ENCODE measurements around the gene IL20RB.

GRCh38 chr3:137010137-137010536 is 52.4 kb downstream of the IL20RB start:
- TF ChIP-seq CTCF (tag by site-specific recombination; IDR thresholded peaks at IDR 0.05) (no peak), ZNF785 (tag by site-specific recombination; IDR thresholded peaks at IDR 0.05) (no peak), GLIS2 (tag by site-specific recombination; IDR thresholded peaks at IDR 0.05) (no peak), ZNF114 (tag by site-specific recombination; IDR thresholded peaks at IDR 0.05) (no peak), PBX3 (CRISPR knock-in tag; IDR thresholded peaks at IDR 0.05) (no peak), KLF8 (tag by site-specific recombination; IDR thresholded peaks at IDR 0.05) (no peak), ZBTB49 (tag by site-specific recombination; IDR thresholded peaks at IDR 0.05; ENCODE audit: low read depth) (no peak)
- TF ChIP-seq, protein P1, sequence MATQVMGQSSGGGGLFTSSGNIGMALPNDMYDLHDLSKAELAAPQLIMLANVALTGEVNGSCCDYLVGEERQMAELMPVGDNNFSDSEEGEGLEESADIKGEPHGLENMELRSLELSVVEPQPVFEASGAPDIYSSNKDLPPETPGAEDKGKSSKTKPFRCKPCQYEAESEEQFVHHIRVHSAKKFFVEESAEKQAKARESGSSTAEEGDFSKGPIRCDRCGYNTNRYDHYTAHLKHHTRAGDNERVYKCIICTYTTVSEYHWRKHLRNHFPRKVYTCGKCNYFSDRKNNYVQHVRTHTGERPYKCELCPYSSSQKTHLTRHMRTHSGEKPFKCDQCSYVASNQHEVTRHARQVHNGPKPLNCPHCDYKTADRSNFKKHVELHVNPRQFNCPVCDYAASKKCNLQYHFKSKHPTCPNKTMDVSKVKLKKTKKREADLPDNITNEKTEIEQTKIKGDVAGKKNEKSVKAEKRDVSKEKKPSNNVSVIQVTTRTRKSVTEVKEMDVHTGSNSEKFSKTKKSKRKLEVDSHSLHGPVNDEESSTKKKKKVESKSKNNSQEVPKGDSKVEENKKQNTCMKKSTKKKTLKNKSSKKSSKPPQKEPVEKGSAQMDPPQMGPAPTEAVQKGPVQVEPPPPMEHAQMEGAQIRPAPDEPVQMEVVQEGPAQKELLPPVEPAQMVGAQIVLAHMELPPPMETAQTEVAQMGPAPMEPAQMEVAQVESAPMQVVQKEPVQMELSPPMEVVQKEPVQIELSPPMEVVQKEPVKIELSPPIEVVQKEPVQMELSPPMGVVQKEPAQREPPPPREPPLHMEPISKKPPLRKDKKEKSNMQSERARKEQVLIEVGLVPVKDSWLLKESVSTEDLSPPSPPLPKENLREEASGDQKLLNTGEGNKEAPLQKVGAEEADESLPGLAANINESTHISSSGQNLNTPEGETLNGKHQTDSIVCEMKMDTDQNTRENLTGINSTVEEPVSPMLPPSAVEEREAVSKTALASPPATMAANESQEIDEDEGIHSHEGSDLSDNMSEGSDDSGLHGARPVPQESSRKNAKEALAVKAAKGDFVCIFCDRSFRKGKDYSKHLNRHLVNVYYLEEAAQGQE (tag by site-specific recombination; IDR thresholded peaks at IDR 0.05) = no peak

Measured in HEK293 (cell line).